SIG-M5 (cell line): Measurements from ENCODE around the gene ACSM2B.
"Not testable (repeated sequence)": the region's sequence is repeated elsewhere in the genome, so short reads cannot be mapped to it uniquely, and the experiment has no call there.

ENCODE experiments used
- DNase-seq: peaks from one replicate; lab custom pipeline; 2025; lab: John Stamatoyannopoulos, UW

The ACSM2B gene

GRCh38 chr16:20576145-20576544 lies at the start of gene ACSM2B:
ACSM2B (minus strand) TSS chr16:20576367; CDS start chr16:20564845, 11,522 bp downstream.
- not testable (repeated sequence) for DNase-seq

GRCh38 chr16:20624882-20625807 lies 49.0 kb upstream of the ACSM2B start:
- no peak for DNase-seq

GRCh38 chr16:20624205-20624604 lies 48.0 kb upstream of the ACSM2B start:
- DNase-seq: no peak

GRCh38 chr16:20622498-20622870 lies 46.3 kb upstream of the ACSM2B start:
- no peak for DNase-seq

- DNase-seq: no peak
Measured at GRCh38 chr16:20621406-20621805, 45.2 kb upstream of the ACSM2B start.

- no peak for DNase-seq
Measured at GRCh38 chr16:20620770-20621169, 44.6 kb upstream of the ACSM2B start.

GRCh38 chr16:20620003-20620402 lies 43.8 kb upstream of the ACSM2B start:
- no peak for DNase-seq

- DNase-seq: no peak
Measured at GRCh38 chr16:20617271-20617670, 41.1 kb upstream of the ACSM2B start.

- no peak for DNase-seq
Measured at GRCh38 chr16:20614186-20615141, 38.3 kb upstream of the ACSM2B start.

GRCh38 chr16:20613481-20614185 lies 37.5 kb upstream of the ACSM2B start:
- DNase-seq: no peak

- no peak for DNase-seq
Measured at GRCh38 chr16:20612551-20613480, 36.6 kb upstream of the ACSM2B start.

- DNase-seq: no peak
Measured at GRCh38 chr16:20611975-20612481, 35.9 kb upstream of the ACSM2B start.

GRCh38 chr16:20611350-20611902 lies 35.3 kb upstream of the ACSM2B start:
- DNase-seq: no peak

GRCh38 chr16:20610892-20611349 lies 34.8 kb upstream of the ACSM2B start:
- no peak for DNase-seq

- no peak for DNase-seq
Measured at GRCh38 chr16:20610211-20610891, 34.2 kb upstream of the ACSM2B start.

GRCh38 chr16:20602205-20602604 lies 26.0 kb upstream of the ACSM2B start:
- not testable (repeated sequence) for DNase-seq

- DNase-seq: not testable (repeated sequence)
Measured at GRCh38 chr16:20599475-20599874, 23.3 kb upstream of the ACSM2B start.

GRCh38 chr16:20598832-20599469 lies 22.8 kb upstream of the ACSM2B start:
- no peak for DNase-seq

GRCh38 chr16:20595694-20596093 lies 19.5 kb upstream of the ACSM2B start:
- not testable (repeated sequence) for DNase-seq
